SK-N-SH treated with all-trans-retinoic acid at 6 μM for 48 hours (cell line): ENCODE measurements around the gene ENAH.

Source experiments
- ATAC-seq: fragments of 200-7000 bp; cut with Tn5 transposase; 3 replicates; pipeline ENCODE4 v1.9.1; 2020; ENCODE audit warnings: mild to moderate bottlenecking, moderate library complexity
- ARNTL ChIP-seq: fragments of 450-650 bp; formaldehyde crosslinking; IDR thresholded peaks from 2 replicates; pipeline ENCODE4 v1.5.0; 2020; ENCODE audit warnings: low read depth, mild to moderate bottlenecking, moderate library complexity, borderline replicate concordance
- BACH2 ChIP-seq: fragments of 250-450 bp; sonication (Bioruptor Pico); IDR thresholded peaks from 2 replicates; pipeline ENCODE4 v1.9.0; 2021; ENCODE audit warnings: mild to moderate bottlenecking, borderline replicate concordance
- CSDC2 ChIP-seq: fragments of 250-450 bp; sonication (Bioruptor Pico); IDR thresholded peaks from 2 replicates; pipeline ENCODE4 v1.5.0; 2020; ENCODE audit warnings: mild to moderate bottlenecking, moderate library complexity
- ESRRG ChIP-seq: fragments of 250-450 bp; sonication (Bioruptor Pico); IDR thresholded peaks from 2 replicates; pipeline ENCODE4 v1.6.1; 2021; ENCODE audit warnings: mild to moderate bottlenecking
- GLIS3 ChIP-seq: fragments of 250-450 bp; sonication (Bioruptor Pico); IDR thresholded peaks from 2 replicates; pipeline ENCODE4 v1.5.0; 2020; ENCODE audit warnings: mild to moderate bottlenecking, moderate library complexity
- ISL1 ChIP-seq: fragments of 250-450 bp; sonication (Bioruptor Pico); IDR thresholded peaks from 2 replicates; pipeline ENCODE4 v2.1.2; 2022; ENCODE audit warnings: mild to moderate bottlenecking, moderate library complexity
- OSR1 ChIP-seq: fragments of 250-450 bp; sonication (Bioruptor Pico); IDR thresholded peaks from 2 replicates; pipeline ENCODE4 v1.8.0; 2022; ENCODE audit warnings: moderate library complexity, mild to moderate bottlenecking, inconsistent platforms
- PPARA ChIP-seq: fragments of 250-450 bp; sonication (Bioruptor Pico); IDR thresholded peaks from 2 replicates; pipeline ENCODE4 v1.5.0; 2020; ENCODE audit warnings: mild to moderate bottlenecking, borderline replicate concordance
- RARB ChIP-seq: fragments of 250-450 bp; sonication (Bioruptor Pico); IDR thresholded peaks from 2 replicates; pipeline ENCODE4 v1.8.0; 2021; ENCODE audit warnings: mild to moderate bottlenecking, moderate library complexity
- SNAI2 ChIP-seq: fragments of 250-450 bp; sonication (Bioruptor Pico); IDR thresholded peaks from 2 replicates; pipeline ENCODE4 v1.5.0; 2020; ENCODE audit warnings: mild to moderate bottlenecking, moderate library complexity
- TCF4 ChIP-seq: fragments of 250-450 bp; sonication (Bioruptor Pico); IDR thresholded peaks from 2 replicates; pipeline ENCODE4 v1.8.0; 2021; ENCODE audit warnings: mild to moderate bottlenecking, moderate library complexity, borderline replicate concordance
- TOX ChIP-seq: fragments of 250-450 bp; sonication (Bioruptor Pico); IDR thresholded peaks from 2 replicates; pipeline ENCODE4 v1.8.0; 2021; ENCODE audit warnings: mild to moderate bottlenecking, moderate library complexity, borderline replicate concordance
- ZC3H10 ChIP-seq: fragments of 250-450 bp; sonication (Bioruptor Pico); IDR thresholded peaks from 2 replicates; pipeline ENCODE4 v1.5.1; 2021; ENCODE audit warnings: mild to moderate bottlenecking, moderate library complexity
- ZFP3 ChIP-seq: fragments of 250-450 bp; sonication (Bioruptor Pico); IDR thresholded peaks from 2 replicates; pipeline ENCODE4 v1.5.0; 2020; ENCODE audit warnings: mild to moderate bottlenecking, moderate library complexity
- ZFP30 ChIP-seq: fragments of 450-650 bp; formaldehyde crosslinking; IDR thresholded peaks from 2 replicates; pipeline ENCODE4 v1.5.0; 2022; ENCODE audit warnings: mild to moderate bottlenecking, moderate library complexity
- ZNF565 ChIP-seq: fragments of 450-650 bp; formaldehyde crosslinking; conservative IDR thresholded peaks from 2 replicates; pipeline ENCODE4 v1.5.0; 2020; ENCODE audit warnings: low read depth, mild to moderate bottlenecking, moderate library complexity
- ZNF70 ChIP-seq: fragments of 450-650 bp; formaldehyde crosslinking; IDR thresholded peaks from 2 replicates; pipeline ENCODE4 v1.5.0; 2020; ENCODE audit warnings: mild to moderate bottlenecking, moderate library complexity
- ZNF8 ChIP-seq: fragments of 450-650 bp; formaldehyde crosslinking; IDR thresholded peaks from 2 replicates; pipeline ENCODE4 v1.5.0; 2020; ENCODE audit warnings: mild to moderate bottlenecking, moderate library complexity
- TF ChIP-seq, protein P1 (sequence below): fragments of 250-450 bp; sonication (Bioruptor Pico); IDR thresholded peaks from 2 replicates; pipeline ENCODE4 v1.8.0; 2020; ENCODE audit warnings: mild to moderate bottlenecking, moderate library complexity, borderline replicate concordance
- TF ChIP-seq, protein P2 (sequence below): fragments of 250-450 bp; sonication (Bioruptor Pico); IDR thresholded peaks from 2 replicates; pipeline ENCODE4 v1.8.0; 2021; ENCODE audit warnings: low read depth, mild to moderate bottlenecking, moderate library complexity, borderline replicate concordance
- TF ChIP-seq, protein P3 (sequence below): fragments of 250-450 bp; sonication (Bioruptor Pico); IDR thresholded peaks from 2 replicates; pipeline ENCODE4 v1.5.1; 2020; ENCODE audit warnings: low read depth, mild to moderate bottlenecking, moderate library complexity

The ENAH gene

DNA sequence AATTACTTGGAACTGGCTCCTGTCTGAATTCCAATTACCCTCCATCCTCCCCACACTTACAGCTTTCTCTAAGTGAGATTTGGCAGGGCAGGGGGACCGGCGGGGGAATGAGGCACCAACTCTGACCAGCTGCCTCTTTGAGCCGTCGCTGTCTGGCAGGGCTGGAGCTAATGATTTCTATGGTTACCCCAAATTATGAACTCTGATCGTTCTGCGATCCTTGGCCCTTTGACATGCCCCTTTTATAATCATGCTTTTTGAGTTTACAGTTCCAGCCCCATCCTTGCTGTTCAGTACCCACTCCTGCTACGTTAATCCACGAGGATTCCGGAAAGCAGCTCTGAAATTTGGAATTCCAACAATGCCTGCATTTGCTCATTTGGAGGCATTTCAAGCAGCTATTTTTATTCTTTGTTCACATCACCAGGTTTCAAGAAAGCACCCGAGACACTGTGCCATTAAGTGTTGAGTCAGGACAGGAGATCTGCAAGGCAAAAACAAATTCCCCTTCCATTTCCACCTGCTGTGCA, 170.4 kb downstream of the ENAH start (continued):
- TF ChIP-seq, protein P1, sequence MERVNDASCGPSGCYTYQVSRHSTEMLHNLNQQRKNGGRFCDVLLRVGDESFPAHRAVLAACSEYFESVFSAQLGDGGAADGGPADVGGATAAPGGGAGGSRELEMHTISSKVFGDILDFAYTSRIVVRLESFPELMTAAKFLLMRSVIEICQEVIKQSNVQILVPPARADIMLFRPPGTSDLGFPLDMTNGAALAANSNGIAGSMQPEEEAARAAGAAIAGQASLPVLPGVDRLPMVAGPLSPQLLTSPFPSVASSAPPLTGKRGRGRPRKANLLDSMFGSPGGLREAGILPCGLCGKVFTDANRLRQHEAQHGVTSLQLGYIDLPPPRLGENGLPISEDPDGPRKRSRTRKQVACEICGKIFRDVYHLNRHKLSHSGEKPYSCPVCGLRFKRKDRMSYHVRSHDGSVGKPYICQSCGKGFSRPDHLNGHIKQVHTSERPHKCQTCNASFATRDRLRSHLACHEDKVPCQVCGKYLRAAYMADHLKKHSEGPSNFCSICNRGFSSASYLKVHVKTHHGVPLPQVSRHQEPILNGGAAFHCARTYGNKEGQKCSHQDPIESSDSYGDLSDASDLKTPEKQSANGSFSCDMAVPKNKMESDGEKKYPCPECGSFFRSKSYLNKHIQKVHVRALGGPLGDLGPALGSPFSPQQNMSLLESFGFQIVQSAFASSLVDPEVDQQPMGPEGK (CRISPR knock-in tag) = no peak
- TF ChIP-seq ZNF8 (no peak), ZFP30 (CRISPR knock-in tag) (no peak), TCF4 (CRISPR knock-in tag) (no peak), PPARA (no peak), BACH2 (CRISPR knock-in tag) (no peak), ZNF70 (no peak), ESRRG (CRISPR knock-in tag) (no peak)

DNA sequence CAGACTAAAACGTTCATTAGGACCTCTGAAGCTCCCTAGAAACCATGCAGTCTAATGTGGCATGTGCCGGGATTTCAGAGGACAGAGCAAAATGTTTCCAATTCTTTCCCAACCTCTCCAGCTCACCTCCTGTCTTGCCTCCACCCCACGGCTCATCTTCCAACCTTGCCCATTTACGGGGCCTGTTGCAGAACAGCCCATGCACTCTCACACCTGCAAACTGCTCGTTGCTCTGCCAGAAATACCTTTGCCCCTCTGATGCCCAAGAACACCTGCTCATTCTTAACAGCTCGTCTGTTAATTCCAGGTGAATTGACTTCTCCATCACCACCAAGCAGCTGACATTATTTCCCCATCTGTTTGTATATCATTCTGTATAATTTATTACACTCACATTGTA, 171.2 kb downstream of the ENAH start:
- no peak for ATAC-seq
- no peak for TF ChIP-seq ZNF565 (CRISPR knock-in tag)
- no peak for TF ChIP-seq RARB (CRISPR knock-in tag)
- no peak for TF ChIP-seq ZC3H10 (CRISPR knock-in tag)
- no peak for TF ChIP-seq ZNF8

DNA sequence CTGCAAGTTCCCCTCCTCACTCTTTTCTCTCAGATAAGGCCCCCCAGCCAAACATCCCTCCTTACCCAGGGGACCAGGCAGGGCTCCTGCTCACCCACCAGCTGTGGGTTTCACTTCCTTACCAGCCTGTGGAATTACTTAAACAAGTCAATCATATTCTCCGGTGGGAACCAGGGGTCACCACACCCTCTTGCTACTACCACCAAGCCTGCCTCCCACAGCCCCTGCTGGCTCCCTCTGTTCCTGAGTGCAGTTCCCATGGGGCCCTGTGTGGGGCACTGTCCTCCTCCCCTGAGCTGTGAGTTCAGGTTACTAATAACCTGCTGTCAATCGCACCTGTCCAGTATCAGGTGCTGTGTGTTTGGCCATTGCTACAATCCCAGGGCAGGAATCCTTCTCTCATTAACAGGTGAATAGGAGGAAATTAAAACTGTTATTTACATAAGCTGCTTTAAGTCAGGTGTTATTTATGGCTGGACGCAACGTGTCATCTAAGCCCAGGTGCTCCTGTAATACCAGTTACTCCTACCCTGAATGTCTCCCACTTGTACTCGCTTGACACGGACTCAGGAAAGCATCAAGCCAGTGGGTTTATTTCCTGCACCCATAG, 172.0 kb downstream of the ENAH start:
- no peak for TF ChIP-seq ZFP30 (CRISPR knock-in tag)
- no peak for TF ChIP-seq TCF4 (CRISPR knock-in tag)
- TF ChIP-seq ARNTL = no peak
- TF ChIP-seq OSR1 (CRISPR knock-in tag) = no peak
- no peak for TF ChIP-seq GLIS3
- TF ChIP-seq CSDC2 (CRISPR knock-in tag) = no peak
- TF ChIP-seq ZNF565 (CRISPR knock-in tag) = no peak
- TF ChIP-seq PPARA = no peak
- no peak for TF ChIP-seq TOX (CRISPR knock-in tag)
- no peak for TF ChIP-seq ESRRG (CRISPR knock-in tag)
- TF ChIP-seq, protein P1 (CRISPR knock-in tag) = no peak
- TF ChIP-seq BACH2 (CRISPR knock-in tag) = no peak
- TF ChIP-seq ISL1 (CRISPR knock-in tag) = no peak
- TF ChIP-seq, protein P2, sequence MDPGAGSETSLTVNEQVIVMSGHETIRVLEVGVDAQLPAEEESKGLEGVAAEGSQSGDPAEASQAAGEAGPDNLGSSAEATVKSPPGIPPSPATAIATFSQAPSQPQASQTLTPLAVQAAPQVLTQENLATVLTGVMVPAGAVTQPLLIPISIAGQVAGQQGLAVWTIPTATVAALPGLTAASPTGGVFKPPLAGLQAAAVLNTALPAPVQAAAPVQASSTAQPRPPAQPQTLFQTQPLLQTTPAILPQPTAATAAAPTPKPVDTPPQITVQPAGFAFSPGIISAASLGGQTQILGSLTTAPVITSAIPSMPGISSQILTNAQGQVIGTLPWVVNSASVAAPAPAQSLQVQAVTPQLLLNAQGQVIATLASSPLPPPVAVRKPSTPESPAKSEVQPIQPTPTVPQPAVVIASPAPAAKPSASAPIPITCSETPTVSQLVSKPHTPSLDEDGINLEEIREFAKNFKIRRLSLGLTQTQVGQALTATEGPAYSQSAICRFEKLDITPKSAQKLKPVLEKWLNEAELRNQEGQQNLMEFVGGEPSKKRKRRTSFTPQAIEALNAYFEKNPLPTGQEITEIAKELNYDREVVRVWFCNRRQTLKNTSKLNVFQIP (CRISPR knock-in tag) = no peak
- TF ChIP-seq, protein P3, sequence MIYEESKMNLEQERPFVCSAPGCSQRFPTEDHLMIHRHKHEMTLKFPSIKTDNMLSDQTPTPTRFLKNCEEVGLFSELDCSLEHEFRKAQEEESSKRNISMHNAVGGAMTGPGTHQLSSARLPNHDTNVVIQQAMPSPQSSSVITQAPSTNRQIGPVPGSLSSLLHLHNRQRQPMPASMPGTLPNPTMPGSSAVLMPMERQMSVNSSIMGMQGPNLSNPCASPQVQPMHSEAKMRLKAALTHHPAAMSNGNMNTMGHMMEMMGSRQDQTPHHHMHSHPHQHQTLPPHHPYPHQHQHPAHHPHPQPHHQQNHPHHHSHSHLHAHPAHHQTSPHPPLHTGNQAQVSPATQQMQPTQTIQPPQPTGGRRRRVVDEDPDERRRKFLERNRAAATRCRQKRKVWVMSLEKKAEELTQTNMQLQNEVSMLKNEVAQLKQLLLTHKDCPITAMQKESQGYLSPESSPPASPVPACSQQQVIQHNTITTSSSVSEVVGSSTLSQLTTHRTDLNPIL = no peak
- TF ChIP-seq SNAI2 (CRISPR knock-in tag) = no peak
- TF ChIP-seq ZNF70 = no peak
- ATAC-seq = peak; percentile 60

DNA sequence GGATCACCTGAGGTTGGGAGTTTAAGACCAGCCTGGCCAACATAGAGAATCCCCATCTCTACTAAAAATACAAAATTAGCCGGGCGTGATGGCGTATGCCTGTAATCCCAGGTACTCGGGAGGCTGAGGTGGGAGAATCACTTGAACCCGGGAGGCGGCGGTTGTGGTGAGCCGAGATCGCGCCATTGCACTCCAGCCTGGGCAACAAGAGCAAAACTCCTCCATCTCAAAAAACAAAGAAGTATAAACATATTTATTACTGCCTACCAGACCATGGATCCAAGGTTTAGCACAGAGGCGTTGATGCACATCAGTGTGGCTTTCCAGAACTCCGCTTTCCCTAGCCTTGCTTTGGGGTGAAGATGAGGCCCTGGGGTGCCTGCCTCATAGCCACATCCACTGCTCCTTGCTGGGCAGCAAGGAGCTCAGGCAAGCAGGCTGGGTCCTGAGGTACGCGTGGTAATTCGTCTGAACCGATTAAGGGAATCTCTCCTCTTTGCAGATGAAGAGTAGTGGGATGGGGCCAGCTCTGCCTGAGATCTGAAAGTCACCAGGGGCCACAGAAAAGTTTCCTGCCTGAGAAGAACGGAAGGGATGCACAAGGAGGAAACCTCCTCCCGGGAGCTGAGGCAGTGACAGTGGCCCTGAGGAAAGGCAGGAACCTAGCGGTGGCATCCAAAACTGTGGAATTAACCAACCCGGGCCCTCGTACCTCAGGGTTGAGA, 172.8 kb downstream of the ENAH start:
- TF ChIP-seq ZNF70 = no peak
- no peak for TF ChIP-seq ZNF8
- TF ChIP-seq ESRRG (CRISPR knock-in tag) = no peak
- TF ChIP-seq, protein P3 = no peak
- no peak for TF ChIP-seq ZFP30 (CRISPR knock-in tag)
- no peak for TF ChIP-seq ZNF565 (CRISPR knock-in tag)
- no peak for TF ChIP-seq ZFP3
- TF ChIP-seq, all 23 proteins: peak for 0
- no peak for ATAC-seq
